Hematopoietic multipotent progenitor cell treated with erythropoietin and hydrocortisone succinate and interleukin-3 and kit ligand, for 6 days (in vitro differentiated cells): ENCODE measurements around the gene TLCD2.
"Not testable (repeated sequence)": the region's sequence is repeated elsewhere in the genome, so short reads cannot be mapped to it uniquely, and the experiment has no call there.

ENCODE experiments used
- DNase-seq: peaks from one replicate; pipeline ENCODE4 v3.0.0-alpha.2; 2015

The TLCD2 gene

GRCh38 chr17:1683459-1683858 is 26.7 kb downstream of the TLCD2 start:
- peak; percentile 36 for DNase-seq

- no peak for DNase-seq
These were observed 33.8 kb downstream of the TLCD2 start for GRCh38 chr17:1676401-1676800.

- DNase-seq: no peak
These were observed 37.0 kb downstream of the TLCD2 start for GRCh38 chr17:1673041-1673785.

- DNase-seq: not testable (repeated sequence)
These were observed 46.2 kb downstream of the TLCD2 start for GRCh38 chr17:1663934-1664333.

- no peak for DNase-seq
These were observed 49.1 kb downstream of the TLCD2 start for GRCh38 chr17:1661045-1661444.

GRCh38 chr17:1658100-1658499 is 52.1 kb downstream of the TLCD2 start:
- DNase-seq: no peak

- no peak for DNase-seq
These were observed 56.4 kb downstream of the TLCD2 start for GRCh38 chr17:1653735-1654134.

GRCh38 chr17:1652794-1653193 is 57.4 kb downstream of the TLCD2 start:
- not testable (repeated sequence) for DNase-seq
